CD4-positive, alpha-beta T cell treated with Interleukin-6 for 4 hours (primary cell): ENCODE data around the gene TXNL4B.
"Not testable (repeated sequence)": the region's sequence is repeated elsewhere in the genome, so short reads cannot be mapped to it uniquely, and the experiment has no call there.

Experiments
- DNase-seq: peaks from one replicate; pipeline ENCODE4 v3.0.0-alpha.2; 2020; ENCODE audit warnings: mixed read lengths

The TXNL4B gene

GRCh38 chr16:72111657-72112451, 18.4 kb upstream of the TXNL4B start:
- DNase-seq, result no peak

GRCh38 chr16:72110662-72111615, 17.5 kb upstream of the TXNL4B start:
- DNase-seq, result no peak

GRCh38 chr16:72109966-72110530, 16.6 kb upstream of the TXNL4B start:
- no peak for DNase-seq

GRCh38 chr16:72109300-72109699, 15.9 kb upstream of the TXNL4B start:
- no peak for DNase-seq

- DNase-seq, result no peak
Observed at GRCh38 chr16:72108353-72109102, 15.1 kb upstream of the TXNL4B start.

- no peak for DNase-seq
Observed at GRCh38 chr16:72107371-72107770, 14.0 kb upstream of the TXNL4B start.

GRCh38 chr16:72105978-72106377, 12.6 kb upstream of the TXNL4B start:
- no peak for DNase-seq

- no peak for DNase-seq
Observed at GRCh38 chr16:72104905-72105304, 11.5 kb upstream of the TXNL4B start.

- no peak for DNase-seq
Observed at GRCh38 chr16:72101195-72101594, 7.8 kb upstream of the TXNL4B start.

- peak; percentile 30 for DNase-seq
Observed at GRCh38 chr16:72099377-72099818, 6.0 kb upstream of the TXNL4B start.

GRCh38 chr16:72098936-72099335, 5.5 kb upstream of the TXNL4B start:
- DNase-seq, result no peak

- no peak for DNase-seq
Observed at GRCh38 chr16:72094266-72094610, 818 bp upstream of the TXNL4B start.

GRCh38 chr16:72092832-72093447, 480 bp downstream of the TXNL4B start:
- no peak for DNase-seq

GRCh38 chr16:72091217-72091616, 2.2 kb downstream of the TXNL4B start:
- DNase-seq, result no peak

- DNase-seq, result no peak
Observed at GRCh38 chr16:72085002-72085401, 8.4 kb downstream of the TXNL4B start.

GRCh38 chr16:72084445-72084844, 9.0 kb downstream of the TXNL4B start:
- no peak for DNase-seq

- DNase-seq, result no peak
Observed at GRCh38 chr16:72083778-72084404, 9.5 kb downstream of the TXNL4B start.

- DNase-seq, result not testable (repeated sequence)
Observed at GRCh38 chr16:72076991-72077706, 16.3 kb downstream of the TXNL4B start.

GRCh38 chr16:72075067-72075466, 18.4 kb downstream of the TXNL4B start:
- not testable (repeated sequence) for DNase-seq

GRCh38 chr16:72073560-72074230, 19.7 kb downstream of the TXNL4B start:
- no peak for DNase-seq
